Gastrocnemius medialis (tissue), 4 donors: ENCODE measurements around the gene GARNL3. TPM values are rescaled to one million over a fixed set of nuclear protein-coding genes. Genes with fewer than 3 reads are reported as not detected.

ENCODE experiments used
- ATAC-seq, 2 donors: fragments of 150-250 bp; one replicate each; pipeline ENCODE4 v1.9.1; 2016
- DNase-seq, 2 donors: peaks; one replicate each; pipeline ENCODE4 v3.0.0-alpha.2; 2019
- H3K27ac ChIP-seq, 4 donors: fragments of 200-600 bp; sonication (generic); 1 replicate in 1 of 4; 2 replicates in 3 of 4; pipeline ENCODE4 v1.5.1; 2016 to 2018; ENCODE audit warnings: mild to moderate bottlenecking in 2 of 4, moderate library complexity in 1 of 4
- H3K27me3 ChIP-seq, 3 donors: fragments of 200-600 bp; sonication (generic) in 2 of 3; 1 replicate in 1 of 3; 2 replicates in 2 of 3; pipeline versions ENCODE4 v1.5.1 to v1.6.0; 2016 to 2019; ENCODE audit warnings: mild to moderate bottlenecking in 1 of 3, moderate library complexity in 1 of 3
- H3K36me3 ChIP-seq, 2 donors: fragments of 200-600 bp; sonication (generic) in 1 of 2; one replicate each; pipeline ENCODE4 v1.5.1; 2017 to 2018
- H3K4me1 ChIP-seq, 2 donors: fragments of 200-600 bp; sonication (generic) in 1 of 2; one replicate each; pipeline ENCODE4 v1.5.1; 2016 to 2017; ENCODE audit warnings: mild to moderate bottlenecking in 2 of 2
- H3K4me3 ChIP-seq, 4 donors: fragments of 200-600 bp; sonication (generic) in 3 of 4; 1 replicate in 1 of 4; 2 replicates in 3 of 4; pipeline ENCODE4 v1.5.1; 2016 to 2019; ENCODE audit warnings: mild to moderate bottlenecking in 2 of 4
- H3K9me3 ChIP-seq, 3 donors: fragments of 200-600 bp; sonication (generic) in 2 of 3; 1 replicate in 1 of 3; 2 replicates in 2 of 3; pipeline ENCODE4 v1.5.1; 2016 to 2019
- CTCF ChIP-seq, 5 experiments: fragments of 450-650 bp in 3 of 5; fragments of 200-600 bp in 2 of 5; sonication (generic) in 2 of 5; IDR thresholded peaks in 4 of 5; conservative IDR thresholded peaks in 1 of 5; 1 replicate in 4 of 5; 2 replicates in 1 of 5; pipeline ENCODE4 v1.5.1; 2016 to 2019; ENCODE audit warnings: antibody characterized with exemption in 5 of 5, mild to moderate bottlenecking in 3 of 5, moderate library complexity in 3 of 5
- POLR2A ChIP-seq, 2 donors: fragments of 450-650 bp; IDR thresholded peaks; one replicate each; pipeline ENCODE4 v1.6.1; 2017; ENCODE audit warnings: antibody characterized with exemption in 2 of 2, mild to moderate bottlenecking in 2 of 2, moderate library complexity in 2 of 2
- in situ Hi-C, 4 donors: fragments of 200-750 bp; cut with MboI; loops; one replicate each; pipeline versions ENCODE4 v1.15.0 to v1.8.0; 2017; ENCODE audit warnings: low sequenced_read_pairs in 4 of 4
- intact Hi-C: fragments of 100-400 bp; cut with DNase I; formaldehyde crosslinking; loops from one replicate; pipeline ENCODE4 v1.15.1; 2023; ENCODE audit warnings: low total_unique reads
- total RNA-seq, 4 donors: library from RNA; depleted of rRNA; stranded (reverse); fragments of >200 nt; gene quantifications; one replicate each; pipeline versions ENCODE4 v1.1.0 to v1.2.3, GENCODE V29; 2016

The GARNL3 gene
- total RNA-seq, 4 donors from 2014 or later, result 2.5 to 5.7 (median 3.0) TPM

DNA sequence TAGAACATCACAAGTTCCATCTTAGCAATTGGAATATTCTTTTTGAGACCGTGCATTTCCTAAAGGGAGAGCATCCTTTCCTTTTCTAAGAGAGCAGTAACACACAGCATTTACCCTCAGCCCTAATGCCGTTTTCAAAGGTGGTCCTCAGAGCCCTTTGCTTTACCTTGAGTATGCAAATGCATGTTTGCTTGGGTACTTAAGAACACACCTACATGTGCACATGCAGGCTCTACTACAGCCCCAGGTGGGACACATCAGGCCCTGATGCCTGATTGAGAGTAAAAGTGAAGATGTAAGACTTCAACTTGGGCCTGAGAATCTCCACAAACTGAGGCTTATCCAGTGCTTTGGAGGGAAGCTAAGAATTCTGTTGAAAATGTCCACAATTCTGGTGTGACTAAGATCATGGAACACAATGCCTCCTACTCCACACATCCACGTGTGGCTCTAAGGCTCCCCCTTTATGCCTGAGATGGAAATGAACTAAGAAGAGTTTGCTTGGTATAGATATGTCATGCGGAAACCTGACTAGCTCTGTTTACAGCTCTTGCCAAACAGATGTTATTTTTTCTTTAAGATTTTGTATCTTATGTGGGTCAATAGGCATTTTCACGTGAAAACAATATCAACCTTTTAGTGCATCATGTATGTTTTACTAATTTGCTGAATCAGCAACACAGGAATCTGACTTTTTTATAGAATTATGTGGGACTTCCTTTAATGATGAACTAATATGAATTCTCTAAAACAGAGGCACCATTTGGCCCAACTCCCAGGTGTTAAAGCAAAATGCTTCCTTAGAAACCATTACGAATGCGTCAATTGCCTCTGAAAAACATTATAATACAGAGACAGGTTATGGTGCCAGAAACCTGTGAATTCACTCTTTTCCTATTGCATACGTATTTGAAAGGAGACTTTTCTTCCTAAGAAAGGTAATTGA is 83.5 kb downstream of the GARNL3 start:
- peak; percentile 44 to 57 for ATAC-seq
- peak overlapping the region in 1 of 4 donors; percentile 62 for H3K27ac ChIP-seq
- H3K36me3 ChIP-seq, result no peaks in the 10 kb centered on the region
- no peak for DNase-seq
- H3K27me3 ChIP-seq, result no peaks in the 10 kb centered on the region
- in situ Hi-C loops (loop anchor here in 1 of 4 donors (5.0 kb wide), 1 partner anchor 66 kb away; no protein-coding TSS in a partner anchor), intact Hi-C loops (loop anchor here (5.0 kb wide), 1 partner anchor 41 kb away; no protein-coding TSS in a partner anchor)
- TF ChIP-seq CTCF (IDR thresholded peaks at IDR 0.05 in 4 of 5, conservative IDR thresholded peaks at IDR 0.05 in 1 of 5) (peak in 4 of 5 experiments; percentile 13 to 49 (median 30)), POLR2A (IDR thresholded peaks at IDR 0.05) (no peak)
- H3K9me3 ChIP-seq, result no peaks in the 10 kb centered on the region
- no peak overlapping the region for H3K4me3 ChIP-seq
- H3K4me1 ChIP-seq, result peaks cover 15 to 28% of the 10 kb centered on the region in 2 donors

DNA sequence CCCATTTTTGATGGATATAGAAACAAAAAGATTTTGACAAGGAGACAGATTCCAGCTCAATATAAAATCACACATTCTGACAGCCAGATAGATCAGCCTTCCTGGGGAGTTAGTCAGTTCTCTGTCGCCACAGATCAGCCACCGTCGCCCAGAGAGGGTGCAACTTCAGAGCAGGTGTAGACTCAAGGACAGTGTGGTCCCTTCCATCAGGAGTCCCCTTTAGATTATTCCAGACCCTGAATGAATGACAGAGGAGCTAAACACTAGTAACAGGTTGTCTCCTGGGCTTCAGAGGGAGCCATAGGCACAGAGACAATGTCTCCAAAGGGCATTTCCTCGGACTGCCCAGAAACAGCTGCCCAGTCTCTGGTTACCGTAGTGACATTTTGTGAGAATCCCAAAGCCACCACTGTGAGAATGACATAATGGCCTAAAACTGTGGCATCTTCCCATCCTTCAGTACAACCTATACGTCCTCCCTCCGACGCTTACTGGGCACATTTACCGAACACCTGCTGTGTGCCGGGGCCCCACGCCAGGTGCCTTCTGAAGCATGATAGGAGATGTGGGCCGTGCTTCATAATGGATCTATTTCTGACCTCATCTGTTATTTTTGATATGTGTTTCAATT is 85.0 kb downstream of the GARNL3 start:
- no peak for TF ChIP-seq POLR2A (IDR thresholded peaks at IDR 0.05)
- no peak for TF ChIP-seq CTCF (IDR thresholded peaks at IDR 0.05 in 4 of 5, conservative IDR thresholded peaks at IDR 0.05 in 1 of 5)
- H3K4me1 ChIP-seq, result peaks cover 11 to 28% of the 10 kb centered on the region in 2 donors
- in situ Hi-C loops (loop anchor here in 1 of 4 donors (5.0 kb wide), 1 partner anchor 67 kb away; no protein-coding TSS in a partner anchor), intact Hi-C loops (loop anchor here (5.0 kb wide), 2 partner anchors 42 to 67 kb away; no protein-coding TSS in a partner anchor)
- ATAC-seq, result peak; percentile 66 to 93
- H3K36me3 ChIP-seq, result no peaks in the 10 kb centered on the region
- H3K9me3 ChIP-seq, result no peaks in the 10 kb centered on the region
- peak in 1 of 2 donors; percentile 69 for DNase-seq
- H3K27me3 ChIP-seq, result no peaks in the 10 kb centered on the region
- H3K4me3 ChIP-seq, result no peak overlapping the region
- H3K27ac ChIP-seq, result peak overlapping the region; percentile 62 to 69 (median 64)

DNA sequence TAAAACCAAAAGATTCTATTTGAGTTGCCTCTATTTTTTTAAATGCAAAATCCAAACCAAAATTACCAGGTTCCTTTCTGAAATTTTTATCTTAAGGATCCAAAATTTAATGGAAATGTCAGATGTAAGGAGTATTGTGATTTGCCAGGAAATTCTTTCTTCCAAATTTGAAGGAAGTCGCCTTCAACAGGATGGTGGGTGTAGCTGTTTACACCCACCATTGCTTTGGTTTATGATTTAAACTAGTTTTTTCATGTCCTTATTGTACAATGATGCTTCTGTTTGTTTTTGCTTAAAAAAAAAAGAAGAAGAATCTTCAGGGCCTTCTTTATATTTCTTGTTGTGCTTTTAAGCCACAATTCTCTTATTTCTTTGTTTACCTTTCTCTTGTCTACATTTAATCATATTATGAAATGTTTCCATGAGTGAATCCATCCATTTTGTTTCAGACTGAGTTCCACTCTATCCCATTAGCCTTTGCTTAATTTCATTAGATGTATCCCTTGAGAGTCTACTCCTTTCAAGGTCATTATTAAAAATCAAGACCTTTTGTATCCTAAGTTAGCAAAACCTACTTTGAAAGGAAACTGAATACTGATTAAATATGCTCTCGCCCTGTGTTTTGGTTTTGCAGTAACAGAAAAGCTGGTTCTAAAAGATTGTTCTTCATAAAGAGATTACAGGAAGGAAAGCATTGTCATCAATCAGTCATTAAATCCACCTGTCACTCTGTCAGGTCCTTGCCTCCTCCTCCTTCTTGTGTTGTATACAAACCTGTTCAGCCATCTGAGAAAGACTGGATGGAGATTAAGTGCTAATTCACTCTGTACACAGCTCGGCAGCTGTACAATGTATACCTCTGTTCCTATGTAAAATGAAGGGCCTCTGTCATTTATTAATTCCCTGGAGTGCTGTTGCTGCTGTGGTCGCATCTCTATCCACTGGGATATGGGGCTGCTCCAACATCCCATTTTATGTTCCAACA is 86.9 kb downstream of the GARNL3 start:
- intact Hi-C loops, result loop anchor here (5.0 kb wide), 1 partner anchor 69 kb away; no protein-coding TSS in a partner anchor

More for the DNA sequence above, 86.9 kb downstream of the GARNL3 start:
- DNase-seq (no peak), ATAC-seq (no peak)
- Histone ChIP-seq H3K4me1 (peaks cover 7 to 20% of the 10 kb centered on the region in 2 donors), H3K36me3 (no peaks in the 10 kb centered on the region), H3K27me3 (no peaks in the 10 kb centered on the region), H3K27ac (peak overlapping the region; percentile 15 to 69 (median 40)), H3K4me3 (no peak overlapping the region), H3K9me3 (no peaks in the 10 kb centered on the region)
- TF ChIP-seq CTCF (IDR thresholded peaks at IDR 0.05 in 4 of 5, conservative IDR thresholded peaks at IDR 0.05 in 1 of 5), result no peak
- no peak for TF ChIP-seq POLR2A (IDR thresholded peaks at IDR 0.05)
- in situ Hi-C loops, result no loop called here
